Vagina (tissue), 2 donors: ENCODE measurements around the gene CHI3L1.

Source experiments
- POLR2AphosphoS5 ChIP-seq, 2 donors: sonication (generic); formaldehyde crosslinking; IDR thresholded peaks; one replicate each; pipeline ENCODE4 v1.9.0; 2017; ENCODE audit warnings: antibody characterized with exemption in 2 of 2, mild to moderate bottlenecking in 2 of 2, low read depth in 1 of 2; ENCODE audit not compliant: insufficient read depth in 1 of 2
- TF ChIP-seq, protein P1 (sequence below), 3 experiments: fragments of 450-650 bp in 2 of 3; fragments of 200-600 bp in 1 of 3; sonication (generic) in 1 of 3; IDR thresholded peaks; one replicate each; pipeline ENCODE4 v1.5.1; 2017 to 2019; ENCODE audit warnings: antibody characterized with exemption in 3 of 3, mild to moderate bottlenecking in 2 of 3, moderate library complexity in 2 of 3

DNA sequence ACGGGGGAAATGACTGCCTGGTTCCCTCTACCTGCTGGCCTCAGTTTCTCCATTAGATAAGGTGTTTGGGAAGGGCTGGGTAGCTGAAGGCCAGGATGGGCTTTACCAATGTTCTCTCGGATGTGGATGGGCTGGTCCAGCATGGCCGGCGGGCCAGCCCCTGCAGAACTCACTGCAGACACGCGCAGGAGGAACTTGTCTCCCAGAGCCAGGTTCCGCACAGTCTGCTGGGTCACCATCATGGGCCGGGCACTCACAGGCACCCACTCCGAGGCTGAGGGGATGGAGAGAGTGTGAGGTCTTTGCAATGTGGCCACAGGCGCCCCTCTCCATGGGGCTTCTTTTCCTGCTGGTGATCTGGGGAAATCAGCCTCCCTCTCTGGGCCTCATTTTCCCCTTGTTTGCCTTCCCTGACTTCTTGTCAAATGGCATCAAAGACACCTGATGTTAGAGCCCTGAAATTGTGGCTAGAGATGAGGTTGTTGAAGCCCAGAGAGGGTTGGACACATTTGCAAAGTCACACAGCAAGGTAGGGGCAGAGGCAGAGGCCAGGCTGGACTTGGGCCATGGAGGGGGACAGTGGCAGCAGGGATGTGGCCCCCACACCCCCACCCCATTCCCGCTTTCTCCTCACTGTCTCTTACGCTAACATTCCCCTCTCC is 12.0 kb downstream of the CHI3L1 start:
- TF ChIP-seq, protein P1, sequence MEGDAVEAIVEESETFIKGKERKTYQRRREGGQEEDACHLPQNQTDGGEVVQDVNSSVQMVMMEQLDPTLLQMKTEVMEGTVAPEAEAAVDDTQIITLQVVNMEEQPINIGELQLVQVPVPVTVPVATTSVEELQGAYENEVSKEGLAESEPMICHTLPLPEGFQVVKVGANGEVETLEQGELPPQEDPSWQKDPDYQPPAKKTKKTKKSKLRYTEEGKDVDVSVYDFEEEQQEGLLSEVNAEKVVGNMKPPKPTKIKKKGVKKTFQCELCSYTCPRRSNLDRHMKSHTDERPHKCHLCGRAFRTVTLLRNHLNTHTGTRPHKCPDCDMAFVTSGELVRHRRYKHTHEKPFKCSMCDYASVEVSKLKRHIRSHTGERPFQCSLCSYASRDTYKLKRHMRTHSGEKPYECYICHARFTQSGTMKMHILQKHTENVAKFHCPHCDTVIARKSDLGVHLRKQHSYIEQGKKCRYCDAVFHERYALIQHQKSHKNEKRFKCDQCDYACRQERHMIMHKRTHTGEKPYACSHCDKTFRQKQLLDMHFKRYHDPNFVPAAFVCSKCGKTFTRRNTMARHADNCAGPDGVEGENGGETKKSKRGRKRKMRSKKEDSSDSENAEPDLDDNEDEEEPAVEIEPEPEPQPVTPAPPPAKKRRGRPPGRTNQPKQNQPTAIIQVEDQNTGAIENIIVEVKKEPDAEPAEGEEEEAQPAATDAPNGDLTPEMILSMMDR (IDR thresholded peaks at IDR 0.05): no peak
- no peak for TF ChIP-seq POLR2AphosphoS5 (IDR thresholded peaks at IDR 0.05; ENCODE audit: insufficient read depth in 1 of 2, low read depth in 1 of 2)
